ENCODE data around the gene C10orf71. TPM values are rescaled to one million over a fixed set of nuclear protein-coding genes. Genes with fewer than 3 reads are reported as not detected.

C10orf71 gene
- polyA plus RNA-seq, 1 donor from 2014 or later, result not detected

DNA sequence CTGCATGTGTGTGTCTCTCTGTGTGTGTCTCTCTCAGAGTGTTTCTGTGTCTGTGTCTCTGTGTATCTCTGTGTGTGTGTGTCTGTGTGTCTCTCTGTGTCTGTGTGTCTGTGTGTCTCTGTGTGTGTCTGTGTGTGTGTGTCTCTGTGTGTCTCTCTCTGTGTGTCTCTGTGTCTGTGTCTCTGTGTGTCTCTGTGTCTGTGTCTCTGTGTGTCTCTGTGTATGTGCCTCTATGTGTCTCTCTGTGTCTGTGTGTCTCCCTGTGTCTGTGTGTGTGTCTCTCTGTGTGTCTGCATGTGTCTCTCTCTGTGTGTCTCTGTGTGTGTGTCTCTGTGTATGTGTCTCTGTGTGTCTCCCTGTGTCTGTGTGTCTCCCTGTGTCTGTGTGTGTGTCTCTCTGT lies 44.8 kb upstream of the C10orf71 start:
- Histone ChIP-seq H2AFZ (ENCODE audit: low read depth, low read length) (no peak overlapping the region), H3K36me3 (ENCODE audit: insufficient read depth, low read length) (no peaks in the 10 kb centered on the region), H3K27ac (ENCODE audit: low read length) (no peak overlapping the region), H3F3A (ENCODE audit: insufficient read depth, low read length, poor library complexity, severe bottlenecking) (no peaks in the 10 kb centered on the region), H4K20me1 (ENCODE audit: insufficient read depth) (no peaks in the 10 kb centered on the region), H3K9me3 (ENCODE audit: low read length) (no peaks in the 10 kb centered on the region), H3K4me3 (ENCODE audit: low read length) (no peak overlapping the region), H3K79me2 (replicated peaks; ENCODE audit: insufficient read depth, low read length) (no peaks in the 10 kb centered on the region), H3K4me2 (ENCODE audit: low read length) (no peak overlapping the region), H3K9ac (ENCODE audit: low read length) (no peak overlapping the region), H3K9me2 (ENCODE audit: insufficient read depth, low read length) (no peaks in the 10 kb centered on the region), H3K27me3 (ENCODE audit: insufficient read depth, low read depth, low read length) (no peaks in the 10 kb centered on the region)
- no peak for TF ChIP-seq REST (IDR thresholded peaks at IDR 0.05; ENCODE audit: borderline replicate concordance)
- TF ChIP-seq RAD21 (conservative IDR thresholded peaks at IDR 0.05), result no peak
- no peak for TF ChIP-seq POLR2AphosphoS5 (IDR thresholded peaks at IDR 0.05)
- no peak for TF ChIP-seq TAF1 (IDR thresholded peaks at IDR 0.05; ENCODE audit: low read depth)

DNA sequence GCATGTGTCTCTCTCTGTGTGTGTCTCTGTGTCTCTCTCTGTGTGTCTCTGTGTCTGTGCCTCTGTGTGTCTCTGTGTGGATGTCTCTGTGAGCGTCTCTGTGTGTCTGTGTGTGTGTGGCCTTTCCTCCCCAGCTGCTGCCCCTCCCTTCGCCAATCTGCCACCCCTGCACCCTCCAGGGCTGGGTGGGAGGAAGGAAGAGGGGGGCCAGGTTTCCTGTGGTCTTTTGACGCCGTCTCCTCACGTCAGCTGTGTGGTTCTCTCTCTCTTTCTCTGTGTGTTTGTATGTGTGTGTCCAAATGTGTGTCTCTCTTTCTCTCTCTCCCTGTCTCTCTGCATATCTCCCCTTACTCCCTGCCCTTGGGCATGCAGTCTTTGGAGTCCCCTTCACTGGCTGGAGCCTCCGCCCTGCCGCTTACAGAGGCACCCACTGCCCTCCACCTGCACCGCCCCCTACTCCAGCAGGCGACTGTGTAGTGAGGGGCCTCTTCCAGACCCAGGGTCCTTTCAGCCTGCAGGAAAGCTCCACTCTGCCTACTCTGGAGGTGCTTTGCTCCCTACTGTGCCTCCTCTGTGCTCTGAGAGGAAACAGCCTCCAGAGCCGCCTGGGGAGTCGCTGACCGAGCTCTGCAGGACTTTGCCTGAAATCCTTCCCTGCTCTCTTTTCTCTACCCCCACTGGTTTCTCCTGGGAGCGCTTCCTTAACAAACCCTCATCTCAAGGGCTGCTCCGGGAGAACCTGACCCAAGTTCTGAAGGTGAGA lies 44.2 kb upstream of the C10orf71 start:
- Histone ChIP-seq H3K9me2 (ENCODE audit: insufficient read depth, low read length) (no peaks in the 10 kb centered on the region), H3K4me2 (ENCODE audit: low read length) (no peak overlapping the region), H2AFZ (ENCODE audit: low read depth, low read length) (no peak overlapping the region), H3F3A (ENCODE audit: insufficient read depth, low read length, poor library complexity, severe bottlenecking) (no peaks in the 10 kb centered on the region), H4K20me1 (ENCODE audit: insufficient read depth) (no peaks in the 10 kb centered on the region), H3K4me3 (ENCODE audit: low read length) (no peak overlapping the region), H3K9me3 (ENCODE audit: low read length) (no peaks in the 10 kb centered on the region), H3K9ac (ENCODE audit: low read length) (no peak overlapping the region), H3K27ac (ENCODE audit: low read length) (no peak overlapping the region), H3K79me2 (replicated peaks; ENCODE audit: insufficient read depth, low read length) (no peaks in the 10 kb centered on the region), H3K36me3 (ENCODE audit: insufficient read depth, low read length) (no peaks in the 10 kb centered on the region), H3K27me3 (ENCODE audit: insufficient read depth, low read depth, low read length) (no peaks in the 10 kb centered on the region)
- no peak for TF ChIP-seq REST (IDR thresholded peaks at IDR 0.05; ENCODE audit: borderline replicate concordance)
- no peak for TF ChIP-seq TAF1 (IDR thresholded peaks at IDR 0.05; ENCODE audit: low read depth)
- TF ChIP-seq SMC3 (conservative IDR thresholded peaks at IDR 0.05; ENCODE audit: poor library complexity), result no peak
- TF ChIP-seq MXI1 (conservative IDR thresholded peaks at IDR 0.05; ENCODE audit: poor library complexity, severe bottlenecking), result no peak
- TF ChIP-seq, protein P1, sequence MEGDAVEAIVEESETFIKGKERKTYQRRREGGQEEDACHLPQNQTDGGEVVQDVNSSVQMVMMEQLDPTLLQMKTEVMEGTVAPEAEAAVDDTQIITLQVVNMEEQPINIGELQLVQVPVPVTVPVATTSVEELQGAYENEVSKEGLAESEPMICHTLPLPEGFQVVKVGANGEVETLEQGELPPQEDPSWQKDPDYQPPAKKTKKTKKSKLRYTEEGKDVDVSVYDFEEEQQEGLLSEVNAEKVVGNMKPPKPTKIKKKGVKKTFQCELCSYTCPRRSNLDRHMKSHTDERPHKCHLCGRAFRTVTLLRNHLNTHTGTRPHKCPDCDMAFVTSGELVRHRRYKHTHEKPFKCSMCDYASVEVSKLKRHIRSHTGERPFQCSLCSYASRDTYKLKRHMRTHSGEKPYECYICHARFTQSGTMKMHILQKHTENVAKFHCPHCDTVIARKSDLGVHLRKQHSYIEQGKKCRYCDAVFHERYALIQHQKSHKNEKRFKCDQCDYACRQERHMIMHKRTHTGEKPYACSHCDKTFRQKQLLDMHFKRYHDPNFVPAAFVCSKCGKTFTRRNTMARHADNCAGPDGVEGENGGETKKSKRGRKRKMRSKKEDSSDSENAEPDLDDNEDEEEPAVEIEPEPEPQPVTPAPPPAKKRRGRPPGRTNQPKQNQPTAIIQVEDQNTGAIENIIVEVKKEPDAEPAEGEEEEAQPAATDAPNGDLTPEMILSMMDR (IDR thresholded peaks at IDR 0.05; ENCODE audit: poor library complexity, severe bottlenecking), result no peak
- TF ChIP-seq EP300 (conservative IDR thresholded peaks at IDR 0.05; ENCODE audit: poor library complexity, severe bottlenecking), result no peak
- TF ChIP-seq EZH2 (IDR thresholded peaks at IDR 0.05; ENCODE audit: borderline replicate concordance, insufficient read depth, low read length, poor library complexity, severe bottlenecking), result no peak
- no peak for TF ChIP-seq POLR2AphosphoS5 (IDR thresholded peaks at IDR 0.05)
- no peak for TF ChIP-seq RAD21 (conservative IDR thresholded peaks at IDR 0.05)

Measured in neural cell (in vitro differentiated cells).